Skin epidermis (tissue), 12 donors: ENCODE measurements around the gene TNFRSF18.
"Not testable (repeated sequence)": the region's sequence is repeated elsewhere in the genome, so short reads cannot be mapped to it uniquely, and the experiment has no call there.

ENCODE experiments used
- H3K27ac ChIP-seq, 21 experiments: fragments of 200-600 bp; sonication (generic) in 11 of 21; one replicate each; pipeline ENCODE4 v1.5.0; 2020; ENCODE audit warnings: mild to moderate bottlenecking in 3 of 21, inconsistent platforms in 2 of 21, moderate library complexity in 2 of 21
- H3K4me3 ChIP-seq, 7 experiments: fragments of 200-600 bp; sonication (generic) in 2 of 7; one replicate each; pipeline ENCODE4 v1.5.0; 2020; ENCODE audit warnings: inconsistent platforms in 2 of 7, mild to moderate bottlenecking in 2 of 7, moderate library complexity in 1 of 7

The TNFRSF18 gene

DNA sequence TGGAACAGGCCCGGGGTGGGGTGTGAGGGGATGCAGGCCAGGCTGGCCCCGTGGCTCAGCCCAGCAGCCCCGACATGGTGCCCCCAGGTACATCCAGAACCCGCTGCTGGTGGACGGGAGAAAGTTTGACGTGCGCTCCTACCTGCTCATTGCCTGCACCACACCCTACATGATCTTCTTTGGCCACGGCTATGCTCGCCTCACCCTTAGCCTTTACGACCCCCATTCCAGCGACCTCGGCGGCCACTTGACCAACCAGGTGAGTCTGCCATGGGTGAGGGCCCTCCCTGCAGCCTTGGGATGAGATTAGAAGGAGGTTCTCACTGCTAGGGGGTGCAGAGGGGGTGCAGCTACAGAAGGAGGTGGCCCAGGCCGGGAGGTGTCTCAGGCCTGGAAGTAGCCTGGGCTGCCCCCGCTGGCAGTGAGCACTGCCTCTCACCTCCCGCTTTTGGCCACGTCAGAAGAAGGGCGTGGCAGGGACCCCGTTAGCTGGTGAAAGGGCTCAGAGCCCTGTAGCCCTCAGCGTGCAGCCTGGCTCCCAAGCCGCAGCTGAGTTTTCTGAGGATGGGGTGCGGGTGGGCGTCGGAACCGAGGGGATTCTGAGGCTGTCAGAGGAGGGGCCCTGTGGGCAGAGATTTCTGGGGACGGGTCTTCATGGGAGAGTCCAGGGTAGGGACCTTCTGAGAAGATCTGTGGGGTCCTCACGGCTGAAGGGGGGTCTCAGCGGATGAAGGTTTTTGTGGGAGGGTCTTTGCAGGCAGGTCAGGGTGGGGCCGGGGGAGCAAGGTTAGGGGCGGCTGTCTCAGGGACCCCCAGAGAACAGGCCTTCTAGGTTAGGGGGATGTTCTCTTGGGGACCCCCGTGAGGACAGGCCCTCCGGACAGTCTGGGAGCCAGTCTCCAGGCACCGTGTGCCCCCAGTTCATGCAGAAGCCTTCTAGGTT is 22.3 kb downstream of the TNFRSF18 start:
- H3K27ac ChIP-seq = no peak overlapping the region
- H3K4me3 ChIP-seq = no peak overlapping the region

- no peak overlapping the region for H3K4me3 ChIP-seq
- no peak overlapping the region for H3K27ac ChIP-seq
Observed at GRCh38 chr1:1183221-1183747, 23.1 kb downstream of the TNFRSF18 start.

GRCh38 chr1:1182491-1183220 is 23.7 kb downstream of the TNFRSF18 start:
- H3K27ac ChIP-seq = no peak overlapping the region

GRCh38 chr1:1181938-1182410 is 24.4 kb downstream of the TNFRSF18 start:
- no peak overlapping the region for H3K27ac ChIP-seq

More at GRCh38 chr1:1182491-1183220, 23.7 kb downstream of the TNFRSF18 start:
- H3K4me3 ChIP-seq = no peak overlapping the region

GRCh38 chr1:1181129-1181937 is 25.1 kb downstream of the TNFRSF18 start:
- Histone ChIP-seq H3K4me3 (no peak overlapping the region), H3K27ac (no peak overlapping the region)

More at GRCh38 chr1:1181938-1182410, 24.4 kb downstream of the TNFRSF18 start:
- H3K4me3 ChIP-seq = no peak overlapping the region

DNA sequence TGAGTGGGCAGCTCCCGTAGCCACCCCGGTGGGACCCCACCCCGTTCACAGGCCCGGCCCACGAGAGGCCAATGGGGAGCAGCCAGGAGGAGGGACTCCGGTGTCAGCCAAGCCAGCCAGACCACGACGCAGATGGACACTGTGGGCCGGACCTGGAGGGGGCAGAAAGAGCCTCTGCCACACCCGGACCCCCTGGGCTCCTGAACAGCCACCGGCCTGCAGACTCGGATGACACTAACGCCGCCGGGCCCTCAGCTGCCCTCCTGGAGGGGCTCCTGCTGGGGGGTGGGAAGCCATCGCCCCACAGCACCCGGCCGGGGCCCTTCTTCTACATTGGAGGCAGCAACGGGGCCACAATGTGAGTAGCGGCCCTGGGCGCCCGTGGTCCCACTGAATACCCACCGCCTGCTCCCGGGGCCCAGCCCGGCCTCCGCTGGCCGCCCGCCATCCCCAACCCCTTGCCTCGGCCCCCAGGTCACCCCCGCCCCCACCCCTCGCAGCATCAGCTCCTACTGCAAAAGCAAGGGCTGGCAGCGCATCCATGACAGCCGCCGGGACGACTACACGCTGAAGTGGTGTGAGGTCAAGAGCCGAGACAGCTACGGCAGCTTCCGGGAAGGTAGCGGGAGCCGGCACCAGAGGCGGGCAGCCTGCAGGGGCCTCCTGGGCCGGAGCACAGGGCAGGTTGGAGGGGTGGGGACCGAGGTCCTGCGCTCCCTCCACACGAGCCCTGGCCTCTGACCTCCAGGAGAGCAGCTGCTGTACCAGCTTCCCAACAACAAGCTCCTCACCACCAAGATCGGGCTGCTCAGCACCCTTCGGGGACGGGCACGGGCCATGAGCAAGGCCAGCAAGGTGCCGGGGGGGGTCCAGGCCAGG is 26.2 kb downstream of the TNFRSF18 start:
- Histone ChIP-seq H3K4me3 (no peak overlapping the region), H3K27ac (no peak overlapping the region)

- Histone ChIP-seq H3K27ac (no peak overlapping the region), H3K4me3 (no peak overlapping the region)
Observed at GRCh38 chr1:1179346-1179982, 26.9 kb downstream of the TNFRSF18 start.

DNA sequence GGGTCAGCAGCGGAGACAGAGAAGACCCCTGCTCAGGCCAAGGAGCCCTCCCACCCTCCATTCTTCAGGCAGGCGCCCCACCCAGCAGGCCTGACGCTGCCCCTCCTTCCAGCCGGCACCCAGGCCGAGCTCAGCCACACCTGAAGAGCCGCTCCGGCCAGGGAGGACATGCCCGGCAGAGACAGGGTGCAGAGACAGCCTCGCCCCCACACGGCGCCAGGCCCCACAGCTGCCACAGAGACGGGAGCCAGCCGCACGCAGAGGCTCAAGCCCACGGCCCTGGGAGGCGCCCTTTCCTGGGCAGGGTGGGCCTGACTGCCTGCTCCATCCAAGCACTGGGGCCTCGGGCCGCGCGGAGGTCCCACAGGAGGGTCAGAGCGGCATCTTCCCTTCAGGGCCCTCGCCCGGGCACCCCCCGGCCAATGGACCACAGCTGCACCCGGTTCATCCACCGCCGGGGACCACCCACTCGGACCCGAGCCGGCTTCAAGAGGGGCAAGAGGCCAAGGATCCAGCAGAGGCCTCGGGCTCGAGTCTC is 27.5 kb downstream of the TNFRSF18 start:
- H3K27ac ChIP-seq = no peak overlapping the region
- no peak overlapping the region for H3K4me3 ChIP-seq

DNA sequence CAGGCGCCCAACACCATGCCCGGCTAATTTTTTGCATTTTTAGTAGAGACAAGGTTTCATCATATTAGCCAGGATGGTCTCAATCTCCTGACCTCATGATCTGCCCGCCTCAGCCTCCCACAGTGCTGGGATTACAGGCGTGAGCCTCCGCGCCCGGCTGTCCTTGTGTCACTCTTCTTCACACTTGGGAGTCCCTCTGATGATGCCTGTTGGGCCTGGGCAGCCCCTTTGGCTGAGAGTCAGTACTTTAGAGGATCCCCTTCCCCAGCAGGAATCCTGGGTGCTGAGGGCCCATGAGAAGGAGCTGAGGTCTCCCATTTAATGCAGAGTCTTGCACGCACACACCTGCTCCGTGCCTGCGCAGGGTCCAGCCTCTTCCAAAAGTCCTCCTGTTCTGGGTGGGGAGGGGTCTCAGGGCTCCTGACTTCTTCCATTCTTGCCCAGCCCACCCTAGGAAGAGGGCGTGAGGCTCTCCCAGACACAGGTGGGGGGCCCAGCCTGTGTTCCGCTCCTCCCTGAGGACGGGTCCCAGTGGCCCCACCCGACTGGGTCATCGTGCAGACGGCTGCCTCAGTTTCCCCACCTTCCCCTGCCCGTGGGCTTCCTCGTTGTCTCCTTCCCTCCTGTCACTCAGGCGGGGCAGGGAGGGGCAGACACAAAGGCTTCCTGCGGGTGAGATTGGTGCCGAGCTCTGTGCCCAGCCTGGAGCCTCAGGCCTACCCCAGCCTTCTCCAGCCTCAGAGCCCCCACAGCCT is 28.8 kb downstream of the TNFRSF18 start:
- no peak overlapping the region for H3K4me3 ChIP-seq
- no peak overlapping the region for H3K27ac ChIP-seq

- Histone ChIP-seq H3K27ac (no peak overlapping the region), H3K4me3 (no peak overlapping the region)
Observed at GRCh38 chr1:1176931-1177330, 29.5 kb downstream of the TNFRSF18 start.

DNA sequence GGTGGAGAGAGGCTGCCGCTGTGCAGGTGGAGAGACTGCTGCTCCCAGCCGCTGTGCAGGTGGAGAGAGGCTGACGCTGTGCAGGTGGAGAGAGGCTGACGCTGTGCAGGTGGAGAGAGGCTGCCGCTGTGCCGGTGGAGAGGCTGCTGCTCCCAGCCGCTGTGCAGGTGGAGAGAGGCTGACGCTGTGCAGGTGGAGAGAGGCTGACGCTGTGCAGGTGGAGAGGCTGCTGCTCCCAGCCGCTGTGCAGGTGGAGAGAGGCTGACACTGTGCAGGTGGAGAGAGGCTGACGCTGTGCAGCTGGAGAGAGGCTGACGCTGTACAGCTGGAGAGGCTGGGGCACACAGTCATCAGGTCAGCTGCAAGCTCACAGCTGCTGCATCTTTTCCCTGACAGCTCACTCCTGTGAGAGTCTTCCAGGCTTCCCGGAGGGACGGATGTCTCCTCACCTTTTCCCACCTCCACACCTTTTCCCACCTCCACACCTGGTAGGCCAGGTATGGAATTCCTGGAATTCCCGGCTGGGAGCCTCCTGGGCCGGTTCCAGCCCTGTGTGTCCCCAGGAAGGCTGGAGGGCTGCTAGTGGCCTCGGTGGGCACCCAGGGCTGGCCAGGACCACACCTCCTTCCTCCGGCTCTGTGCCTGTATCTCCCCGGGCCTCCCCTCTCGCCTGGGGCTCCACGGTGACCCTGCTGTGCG is 30.2 kb downstream of the TNFRSF18 start:
- H3K4me3 ChIP-seq = not testable (repeated sequence)

GRCh38 chr1:1175221-1176062 is 30.9 kb downstream of the TNFRSF18 start:
- Histone ChIP-seq H3K27ac (no peak overlapping the region), H3K4me3 (no peak overlapping the region)

More for the DNA sequence above, 30.2 kb downstream of the TNFRSF18 start:
- not testable (repeated sequence) for H3K27ac ChIP-seq

GRCh38 chr1:1173793-1174415 is 32.5 kb downstream of the TNFRSF18 start, which contains the start of gene TTLL10:
TSS of gene TTLL10 (plus strand) at chr1:1173880. CDS start at chr1:1179216, 5,336 bp downstream.
- Histone ChIP-seq H3K4me3 (no peak within 1 kb of the TSS), H3K27ac (no peak within 1 kb of the TSS)

- no peak overlapping the region for H3K4me3 ChIP-seq
- no peak overlapping the region for H3K27ac ChIP-seq
Observed at GRCh38 chr1:1173061-1173792, 33.2 kb downstream of the TNFRSF18 start.
